GM19023 (cell line): Measurements from ENCODE around the gene KCNH3.
"Not testable (repeated sequence)": the region's sequence is repeated elsewhere in the genome, so short reads cannot be mapped to it uniquely, and the experiment has no call there.

ENCODE experiments used
- ATAC-seq: cut with Tn5 transposase; IDR thresholded peaks from one replicate; pipeline ENCODE4 v1.9.1; 2021; ENCODE audit warnings: mild to moderate bottlenecking, moderate library complexity; ENCODE audit not compliant: unreplicated experiment

KCNH3 gene

GRCh38 chr12:49583366-49584094 is 44.7 kb downstream of the KCNH3 start:
- no peak for ATAC-seq

GRCh38 chr12:49584591-49584990 is 45.8 kb downstream of the KCNH3 start:
- ATAC-seq, result no peak

DNA sequence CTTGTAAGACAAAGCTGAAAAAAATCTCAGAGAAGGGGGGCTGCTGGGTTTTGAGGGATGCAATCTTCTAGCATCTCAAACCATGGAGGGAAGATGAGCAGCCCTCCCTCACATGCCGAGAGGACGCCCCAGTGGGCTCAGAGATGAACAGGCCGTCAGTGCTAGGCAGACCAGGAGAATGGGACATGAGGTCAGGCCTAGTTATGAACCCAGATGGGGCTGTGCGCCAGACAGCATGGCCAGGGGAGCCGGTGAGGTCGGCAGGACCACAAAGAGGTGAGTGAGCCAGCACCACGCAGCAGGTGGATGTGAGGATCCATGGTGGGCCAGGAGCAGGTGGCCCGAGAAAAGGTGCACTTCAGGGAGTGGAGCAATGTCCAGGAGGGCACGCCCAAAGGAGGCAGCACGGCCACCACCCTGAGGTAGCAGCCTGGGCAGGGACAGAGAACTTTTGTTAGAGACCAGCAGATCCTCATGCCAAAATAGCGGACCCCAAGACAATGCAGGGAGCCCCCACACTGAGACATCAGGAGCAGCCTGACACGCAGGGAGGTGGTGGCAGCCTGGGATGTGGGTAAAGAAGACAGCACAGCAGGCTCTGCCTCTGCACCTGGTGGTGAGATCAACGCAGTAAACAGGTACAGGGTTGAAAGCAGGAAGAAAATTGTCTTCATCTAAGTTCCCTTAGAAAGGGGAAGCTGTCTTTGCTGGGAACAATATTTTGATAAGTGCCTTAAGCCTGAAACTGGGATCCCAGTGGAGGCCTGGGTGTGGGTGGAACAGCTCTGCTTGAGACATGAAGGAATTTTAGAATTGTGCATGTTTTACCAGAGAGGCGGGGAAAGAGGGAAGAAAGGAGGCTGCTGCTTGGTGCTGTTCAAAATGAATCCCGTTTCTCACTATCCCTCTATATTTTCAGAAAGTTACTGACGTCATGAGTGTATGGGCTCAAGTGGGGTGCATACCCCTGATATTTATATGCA is 46.9 kb downstream of the KCNH3 start:
- ATAC-seq, result no peak

DNA sequence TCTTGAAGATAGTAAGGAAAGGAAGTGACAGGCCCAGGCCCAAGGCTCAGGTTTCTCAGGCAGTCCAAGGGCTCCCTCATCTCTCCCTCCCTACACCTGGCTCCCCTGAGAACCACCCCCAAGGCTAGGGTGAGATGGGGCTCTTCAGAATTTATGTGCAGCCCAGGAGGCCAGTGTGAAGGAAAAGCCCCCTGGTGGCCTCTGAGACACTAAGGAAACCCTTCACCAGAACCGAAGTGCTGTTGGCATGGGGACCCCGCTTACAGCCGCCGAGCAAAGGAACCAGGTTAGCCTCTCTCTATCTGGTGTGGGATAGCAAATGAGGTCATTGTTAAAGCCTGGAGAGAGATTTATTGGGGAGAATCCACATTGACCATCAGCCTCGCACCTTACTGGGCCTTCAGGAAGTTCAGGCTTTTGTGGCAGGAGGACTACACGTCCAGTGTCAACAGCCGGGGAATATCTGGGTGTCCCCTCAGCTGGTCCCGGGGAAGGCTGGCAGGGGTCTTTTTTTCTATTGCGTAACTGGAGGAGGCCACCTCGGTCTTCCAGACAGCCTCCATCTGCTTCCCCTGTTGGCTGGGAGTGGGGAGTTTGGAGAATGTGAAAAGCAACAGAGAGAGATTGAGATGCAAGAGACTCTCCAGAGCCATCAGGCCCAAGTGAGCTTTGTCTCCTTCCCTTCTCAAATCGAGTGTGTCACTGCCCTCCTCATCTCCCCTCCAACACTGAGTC is 48.5 kb downstream of the KCNH3 start:
- no peak for ATAC-seq

DNA sequence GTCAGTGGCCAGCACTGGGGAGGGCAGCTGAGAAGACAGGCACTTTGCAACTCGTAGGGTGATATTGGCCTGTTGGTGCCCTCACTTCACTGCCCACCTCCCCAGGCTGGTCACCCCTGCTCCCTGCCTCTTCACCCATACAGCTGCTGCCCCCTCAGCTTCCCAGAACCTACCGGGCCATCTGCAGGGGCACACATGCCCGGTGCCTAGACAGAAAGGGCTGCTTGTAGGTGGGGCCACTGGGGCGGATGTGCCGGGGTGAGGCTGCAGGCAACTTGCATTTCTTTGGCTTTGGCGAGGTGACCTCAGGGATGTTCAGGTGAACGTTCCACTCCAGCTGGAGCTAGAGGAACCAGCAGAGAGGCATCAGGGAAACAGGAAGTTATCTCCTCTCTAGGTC is 49.5 kb downstream of the KCNH3 start:
- ATAC-seq, result no peak

DNA sequence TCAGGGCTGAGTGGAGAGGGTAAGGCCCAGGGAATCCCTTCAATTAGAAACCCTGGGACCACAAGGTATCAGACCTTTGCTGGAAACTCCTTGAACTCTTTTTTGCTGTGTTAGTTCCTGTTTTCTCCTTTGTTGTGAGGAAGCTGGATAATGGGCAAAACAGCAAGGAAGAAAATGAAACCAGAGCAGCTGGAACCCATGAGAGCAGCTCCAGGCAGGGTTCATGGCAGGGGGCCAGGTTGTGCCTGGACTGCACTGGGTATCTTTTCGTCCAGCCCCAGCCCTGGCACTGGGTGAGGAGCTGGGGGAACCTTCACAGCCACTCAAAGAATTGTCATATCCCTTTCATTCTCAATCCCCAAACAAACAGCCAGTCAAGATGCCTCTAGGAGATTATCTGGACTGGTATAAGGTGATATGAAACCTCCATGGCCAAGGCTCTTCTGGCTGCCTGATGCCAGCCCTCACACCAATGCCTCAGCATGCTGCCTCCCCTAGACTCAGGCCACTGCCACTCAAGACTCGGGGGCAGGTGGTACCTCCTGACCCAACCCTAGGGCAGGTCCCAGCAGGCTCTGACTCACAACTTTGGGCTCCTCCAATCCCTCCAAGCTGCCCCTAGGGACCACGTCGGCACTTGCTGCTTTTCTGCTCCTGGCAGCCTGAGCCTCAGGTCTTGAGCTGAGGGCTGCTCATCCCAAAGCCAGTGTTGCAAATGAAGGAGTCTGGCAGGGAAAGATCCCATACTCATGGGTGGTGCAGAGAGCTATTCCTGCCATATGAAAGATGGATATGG is 50.1 kb downstream of the KCNH3 start:
- no peak for ATAC-seq

DNA sequence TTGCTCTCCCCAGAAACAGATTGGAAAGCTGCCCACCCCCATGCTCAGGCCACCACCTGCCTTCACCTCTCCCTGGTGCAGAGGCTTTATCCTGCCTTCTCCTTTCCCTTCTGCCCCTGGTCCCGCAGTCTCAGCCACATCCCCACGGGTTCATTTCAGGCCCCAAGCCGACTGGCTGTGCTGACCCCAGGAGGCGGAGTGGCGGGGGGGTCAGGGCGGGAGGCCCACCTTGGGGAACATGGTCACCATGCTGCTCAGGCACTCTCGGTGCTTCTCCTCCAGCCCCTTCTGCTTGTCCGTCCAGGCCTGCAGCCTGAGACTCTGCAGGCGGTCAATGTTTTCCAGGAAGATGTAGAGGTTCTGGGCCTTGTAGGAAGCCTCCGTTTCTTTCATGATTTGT is 59.7 kb downstream of the KCNH3 start:
- no peak for ATAC-seq

GRCh38 chr12:49599961-49600360 is 61.1 kb downstream of the KCNH3 start:
- ATAC-seq, result no peak

DNA sequence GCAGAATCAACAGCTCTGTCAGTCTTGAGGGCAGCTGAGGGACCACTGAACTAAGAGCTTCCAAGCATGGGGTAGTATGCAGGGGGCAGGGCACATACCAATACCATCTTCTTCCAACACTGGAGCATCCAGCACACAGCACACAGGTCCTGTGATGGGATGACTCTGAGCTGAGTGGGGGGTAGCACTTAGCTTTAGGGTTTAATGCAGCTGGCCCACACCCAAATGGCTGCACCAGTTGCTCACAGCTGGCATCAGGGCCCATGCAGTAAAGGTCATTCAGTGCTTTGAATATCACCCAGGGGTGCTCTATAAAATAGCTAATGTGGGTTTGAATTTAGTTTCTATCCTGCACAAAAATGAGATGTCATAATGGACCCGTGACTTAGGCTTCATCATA is 64.9 kb downstream of the KCNH3 start:
- ATAC-seq, result no peak

- ATAC-seq, result no peak
Measured at GRCh38 chr12:49604856-49605255, 66.0 kb downstream of the KCNH3 start.

- ATAC-seq, result not testable (repeated sequence)
Measured at GRCh38 chr12:49605539-49605938, 66.7 kb downstream of the KCNH3 start, which contains the start of gene FAM186B. Gene FAM186B, minus strand, starts transcription at chr12:49605639. Its CDS starts 162 bp downstream, at chr12:49605477.
